Ishikawa (cell line): ENCODE data around the gene PCDHB15.

Source experiments
- CREB1 ChIP-seq: IDR thresholded peaks from 2 replicates; pipeline ENCODE4 v1.6.1; 2012; ENCODE audit warnings: low read depth
- EP300 ChIP-seq: IDR thresholded peaks from 2 replicates; pipeline ENCODE4 v1.6.1; 2012; ENCODE audit warnings: borderline replicate concordance
- MAX ChIP-seq: IDR thresholded peaks from 2 replicates; pipeline ENCODE4 v1.6.1; 2012
- RAD21 ChIP-seq: IDR thresholded peaks from 2 replicates; pipeline ENCODE4 v1.6.1; 2012; ENCODE audit warnings: low read depth
- TCF12 ChIP-seq: IDR thresholded peaks from 2 replicates; pipeline ENCODE4 v1.6.1; 2012; ENCODE audit warnings: low read depth
- YY1 ChIP-seq: IDR thresholded peaks from 2 replicates; pipeline ENCODE4 v1.6.1; 2012; ENCODE audit warnings: low read depth

- TF ChIP-seq EP300 (no peak), TCF12 (no peak), CREB1 (no peak), RAD21 (no peak), MAX (no peak), YY1 (no peak)
Measured at GRCh38 chr5:141260458-141261237, 15.5 kb downstream of the PCDHB15 start.
